ENCODE results near the gene GPM6B.

GPM6B gene

DNA sequence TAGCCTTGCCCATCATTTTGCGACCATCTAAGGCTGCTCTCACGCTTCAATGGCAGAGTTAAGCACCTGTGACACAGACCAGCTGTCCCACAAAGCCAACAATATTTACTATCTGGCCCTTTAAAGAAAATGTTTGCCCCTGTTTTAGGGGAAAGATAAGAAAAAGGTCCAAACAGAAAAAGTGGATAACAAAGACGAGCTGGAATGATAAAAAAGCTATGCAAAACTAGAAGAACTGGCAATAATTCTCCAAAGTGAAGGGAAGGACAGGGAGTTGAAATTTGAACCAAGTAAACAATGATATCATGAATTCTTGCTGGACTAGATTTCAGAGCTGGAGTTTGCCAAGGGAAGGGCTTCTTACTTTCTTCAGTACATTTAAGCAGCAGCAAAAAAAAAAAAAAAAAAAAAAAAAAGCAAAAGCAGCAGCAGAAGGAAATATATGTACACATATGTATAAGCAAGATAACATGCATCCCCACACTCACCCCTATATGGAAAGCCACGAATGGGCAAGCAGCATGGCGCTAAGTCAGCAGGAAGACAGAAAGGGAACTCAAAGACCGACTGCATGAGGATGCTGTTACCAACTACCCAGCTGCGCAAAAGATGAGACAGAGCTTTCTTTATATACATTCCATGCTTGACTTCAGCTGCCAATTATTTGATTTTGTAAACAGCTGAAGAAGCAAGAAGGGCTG is 94.9 kb downstream of the GPM6B start:
- peak; percentile 86 for DNase-seq

DNA sequence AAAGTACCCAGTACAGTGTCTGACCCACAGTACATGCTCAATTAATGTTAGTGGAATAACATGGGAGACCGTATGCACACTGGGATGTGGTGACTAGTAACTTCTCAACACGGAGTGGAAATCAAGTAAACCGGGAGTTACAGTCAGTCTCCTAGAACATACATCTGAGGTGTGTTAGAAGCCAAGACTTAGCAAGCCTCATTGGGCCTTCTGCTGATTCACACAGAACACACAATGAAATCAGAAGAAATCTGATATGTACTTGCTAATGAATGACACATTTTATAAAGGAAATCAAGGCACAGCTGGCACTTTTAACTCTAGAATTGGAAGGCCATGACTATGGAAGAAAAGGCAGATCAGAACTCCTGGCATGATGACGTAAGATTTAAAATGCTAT is 95.5 kb downstream of the GPM6B start:
- DNase-seq: no peak

All from hematopoietic multipotent progenitor cell treated with erythropoietin and hydrocortisone succinate and interleukin-3 and kit ligand, for 4 days (in vitro differentiated cells).